Omental fat pad (tissue), 4 donors: Measurements from ENCODE around the gene GUCY1A2. TPM values are rescaled to one million over a fixed set of nuclear protein-coding genes. Genes with fewer than 3 reads are reported as not detected.
"Not testable (repeated sequence)": the region's sequence is repeated elsewhere in the genome, so short reads cannot be mapped to it uniquely, and the experiment has no call there.

ENCODE experiments used
- ATAC-seq: fragments of 150-250 bp; one replicate; pipeline ENCODE4 v1.9.1; 2016; ENCODE audit warnings: mild to moderate bottlenecking, moderate library complexity; ENCODE audit not compliant: low FRiP score
- DNase-seq: peaks from one replicate; pipeline ENCODE4 v3.0.0-alpha.2; 2019; ENCODE audit warnings: low spot score
- total RNA-seq, 4 donors: library from RNA; depleted of rRNA; stranded (reverse); fragments of >200 nt; gene quantifications; one replicate each; pipeline ENCODE4 v1.1.0, GENCODE V29; 2016
- TF ChIP-seq, protein P1 (sequence below), 3 donors: fragments of 450-650 bp; IDR thresholded peaks; one replicate each; pipeline ENCODE4 v1.5.1; 2016 to 2017; ENCODE audit warnings: antibody characterized with exemption in 3 of 3, mild to moderate bottlenecking in 3 of 3, moderate library complexity in 2 of 3

Gene GUCY1A2
- total RNA-seq, 4 donors from 2014 or later, result 2.8 to 26.6 (median 5.1) TPM

DNA sequence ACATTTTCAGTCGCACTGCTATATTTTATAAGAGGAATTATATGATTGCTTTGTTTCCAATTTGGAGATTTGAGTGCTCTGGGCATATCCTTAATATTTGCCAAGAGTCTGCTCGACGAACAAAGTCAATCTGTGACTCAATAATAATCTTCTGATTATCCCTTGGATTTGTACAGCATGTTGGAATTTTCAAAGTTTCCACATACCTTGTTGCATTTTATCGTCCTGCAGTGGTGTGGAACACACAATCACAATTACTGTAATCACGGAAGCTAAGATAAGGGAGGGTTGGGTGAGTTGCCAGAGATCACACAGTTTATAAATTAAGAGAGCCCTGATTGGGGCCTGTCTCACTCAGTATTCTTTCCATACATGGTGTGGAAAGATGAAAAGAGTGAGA, 189.3 kb downstream of the GUCY1A2 start:
- TF ChIP-seq, protein P1, sequence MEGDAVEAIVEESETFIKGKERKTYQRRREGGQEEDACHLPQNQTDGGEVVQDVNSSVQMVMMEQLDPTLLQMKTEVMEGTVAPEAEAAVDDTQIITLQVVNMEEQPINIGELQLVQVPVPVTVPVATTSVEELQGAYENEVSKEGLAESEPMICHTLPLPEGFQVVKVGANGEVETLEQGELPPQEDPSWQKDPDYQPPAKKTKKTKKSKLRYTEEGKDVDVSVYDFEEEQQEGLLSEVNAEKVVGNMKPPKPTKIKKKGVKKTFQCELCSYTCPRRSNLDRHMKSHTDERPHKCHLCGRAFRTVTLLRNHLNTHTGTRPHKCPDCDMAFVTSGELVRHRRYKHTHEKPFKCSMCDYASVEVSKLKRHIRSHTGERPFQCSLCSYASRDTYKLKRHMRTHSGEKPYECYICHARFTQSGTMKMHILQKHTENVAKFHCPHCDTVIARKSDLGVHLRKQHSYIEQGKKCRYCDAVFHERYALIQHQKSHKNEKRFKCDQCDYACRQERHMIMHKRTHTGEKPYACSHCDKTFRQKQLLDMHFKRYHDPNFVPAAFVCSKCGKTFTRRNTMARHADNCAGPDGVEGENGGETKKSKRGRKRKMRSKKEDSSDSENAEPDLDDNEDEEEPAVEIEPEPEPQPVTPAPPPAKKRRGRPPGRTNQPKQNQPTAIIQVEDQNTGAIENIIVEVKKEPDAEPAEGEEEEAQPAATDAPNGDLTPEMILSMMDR (IDR thresholded peaks at IDR 0.05), result no peak
- DNase-seq (no peak), ATAC-seq (no peak)

DNA sequence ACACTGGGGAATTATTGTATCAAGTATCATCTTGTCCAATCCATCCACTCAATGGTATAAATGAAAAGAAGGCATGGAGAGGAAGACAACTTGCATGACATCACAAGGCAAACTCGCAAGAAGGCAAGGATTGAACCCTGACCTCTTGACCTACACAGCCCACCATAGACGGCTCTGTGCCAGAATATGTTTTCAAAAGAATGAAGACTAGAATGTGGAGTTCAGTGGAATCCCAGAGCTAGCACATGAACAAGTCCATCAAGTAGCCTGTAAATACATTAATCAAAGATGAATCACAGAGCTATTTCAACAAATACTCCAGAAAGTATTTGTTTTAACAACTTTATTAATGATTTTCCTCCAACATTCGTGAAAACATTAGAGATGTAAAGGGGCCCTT, 189.7 kb downstream of the GUCY1A2 start:
- TF ChIP-seq, protein P1 (IDR thresholded peaks at IDR 0.05), result no peak
- DNase-seq (no peak), ATAC-seq (no peak)

DNA sequence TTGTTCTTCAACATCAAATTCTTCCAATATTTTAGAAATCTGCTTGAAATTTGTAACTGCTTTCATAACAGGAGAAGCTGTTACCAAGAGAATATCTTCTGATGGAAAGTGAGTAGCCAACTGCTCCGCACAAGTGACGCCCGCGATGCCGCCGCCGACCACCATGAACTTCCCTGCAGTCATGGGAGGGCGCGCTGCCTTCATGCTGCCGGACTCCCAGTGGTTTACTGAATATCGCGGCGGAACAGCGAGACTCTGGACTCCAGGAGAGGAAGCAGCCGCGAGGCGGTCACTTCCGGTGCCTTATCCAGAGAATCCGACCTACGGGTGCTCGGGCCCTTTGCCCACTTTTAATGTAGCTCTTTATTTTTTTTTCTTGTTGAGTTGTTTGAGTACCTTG, 190.6 kb downstream of the GUCY1A2 start:
- TF ChIP-seq, protein P1 (IDR thresholded peaks at IDR 0.05), result no peak
- ATAC-seq (no peak), DNase-seq (no peak)

DNA sequence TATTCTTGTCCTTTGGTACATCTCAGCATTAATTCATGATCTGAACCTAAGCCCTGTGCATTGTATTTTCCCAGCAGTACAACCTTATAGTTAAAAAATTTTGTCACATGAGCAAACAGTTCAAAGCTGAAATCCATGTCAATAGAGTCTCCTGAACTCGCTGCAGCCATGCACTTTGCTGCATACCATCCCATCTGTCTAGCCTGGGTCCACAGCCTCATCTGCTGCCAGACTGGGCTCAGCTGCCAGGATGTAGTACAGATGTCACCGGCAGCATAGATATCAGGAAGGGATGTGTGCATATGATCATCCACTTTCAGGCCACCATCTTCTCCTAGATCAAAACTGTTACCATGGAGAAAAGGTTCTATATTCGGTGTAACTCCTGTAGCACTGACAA, 191.7 kb downstream of the GUCY1A2 start:
- DNase-seq, ATAC-seq: not testable (repeated sequence)

DNA sequence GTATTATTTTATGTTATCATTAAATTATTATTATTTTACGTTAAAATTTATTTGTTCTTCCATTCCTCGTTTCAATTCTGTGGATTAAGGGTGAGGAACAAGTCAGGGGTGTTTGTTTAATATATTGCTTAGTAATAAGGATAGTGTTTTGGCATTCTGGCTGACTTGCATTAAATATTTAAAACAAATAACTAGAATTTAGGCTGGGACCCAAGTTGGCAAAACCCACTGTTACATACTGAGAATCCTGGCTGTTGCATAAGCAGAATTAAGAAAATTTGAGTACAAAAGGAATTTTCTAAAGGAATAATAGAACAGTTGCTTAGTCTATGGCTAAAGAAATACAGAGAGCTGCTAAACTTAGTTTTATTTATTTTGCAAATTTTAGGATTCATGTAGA, 196.4 kb downstream of the GUCY1A2 start:
- TF ChIP-seq, protein P1 (IDR thresholded peaks at IDR 0.05), result no peak
- DNase-seq (no peak), ATAC-seq (no peak)

DNA sequence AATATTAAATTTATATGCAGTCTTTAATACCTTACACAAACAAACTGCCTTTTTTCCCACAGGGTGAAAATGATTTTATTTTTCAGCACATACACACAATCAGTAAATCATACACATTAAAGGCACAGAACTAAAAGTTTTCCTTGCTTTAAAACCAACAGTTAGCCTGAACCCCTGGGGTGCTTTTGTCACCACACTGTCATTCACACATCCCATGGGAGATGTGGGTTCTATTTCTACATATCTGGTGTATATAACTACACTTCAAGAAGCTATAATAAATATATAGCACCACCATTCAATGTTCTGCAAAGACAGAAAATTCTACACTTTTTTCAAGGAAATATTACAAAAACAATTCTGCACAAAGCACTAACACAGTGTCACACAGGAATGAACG, 197.0 kb downstream of the GUCY1A2 start:
- DNase-seq (no peak), ATAC-seq (no peak)
- TF ChIP-seq, protein P1 (IDR thresholded peaks at IDR 0.05), result no peak

DNA sequence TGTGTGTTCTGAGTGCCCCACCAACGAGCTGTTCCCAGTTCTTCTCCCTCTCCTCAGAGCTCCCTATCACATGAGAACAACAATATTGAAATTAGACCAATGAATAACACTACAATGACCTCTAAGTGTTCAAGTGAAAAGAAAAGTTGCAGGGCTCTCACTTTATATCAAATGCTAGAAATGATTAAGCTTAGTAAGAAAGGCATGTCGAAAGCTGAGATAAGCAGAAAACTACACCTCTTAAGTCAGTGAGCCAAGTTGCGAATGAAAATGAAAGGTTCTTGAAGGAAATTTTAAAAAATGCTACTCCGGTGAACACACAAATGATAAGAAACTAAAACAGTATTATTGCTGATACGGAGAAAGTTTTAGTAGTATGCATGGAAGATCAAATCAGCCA, 199.8 kb downstream of the GUCY1A2 start:
- DNase-seq, result no peak
- TF ChIP-seq, protein P1 (IDR thresholded peaks at IDR 0.05), result no peak
- no peak for ATAC-seq

DNA sequence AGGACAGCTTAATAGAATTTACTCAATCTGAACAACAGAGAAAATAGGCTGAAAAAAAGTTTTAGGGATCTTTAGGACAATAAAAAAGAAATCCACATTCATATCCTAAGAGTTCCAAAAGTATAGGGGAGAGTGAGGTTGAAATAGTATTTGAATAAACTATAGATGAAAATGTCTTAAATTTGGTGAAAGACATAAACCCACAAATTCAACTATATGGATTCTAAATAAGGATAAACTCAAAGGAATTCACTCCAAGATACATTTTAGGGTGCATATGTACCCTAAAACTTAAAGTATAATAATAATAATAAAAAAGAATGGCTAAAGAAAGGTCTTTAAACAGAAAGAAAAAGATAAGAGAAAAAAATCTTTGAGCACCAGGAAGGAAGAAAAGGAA, 203.1 kb downstream of the GUCY1A2 start:
- TF ChIP-seq, protein P1 (IDR thresholded peaks at IDR 0.05), result no peak
- no peak for DNase-seq
- ATAC-seq, result no peak
